NCI-H510A treated with DMSO at 0.1 percent for 48 hours (cell line): ENCODE measurements around the gene CCDC157.

ENCODE experiments used
- DNase-seq: peaks from one replicate; lab custom pipeline; 2025; lab: John Stamatoyannopoulos, UW

CCDC157 gene

DNA sequence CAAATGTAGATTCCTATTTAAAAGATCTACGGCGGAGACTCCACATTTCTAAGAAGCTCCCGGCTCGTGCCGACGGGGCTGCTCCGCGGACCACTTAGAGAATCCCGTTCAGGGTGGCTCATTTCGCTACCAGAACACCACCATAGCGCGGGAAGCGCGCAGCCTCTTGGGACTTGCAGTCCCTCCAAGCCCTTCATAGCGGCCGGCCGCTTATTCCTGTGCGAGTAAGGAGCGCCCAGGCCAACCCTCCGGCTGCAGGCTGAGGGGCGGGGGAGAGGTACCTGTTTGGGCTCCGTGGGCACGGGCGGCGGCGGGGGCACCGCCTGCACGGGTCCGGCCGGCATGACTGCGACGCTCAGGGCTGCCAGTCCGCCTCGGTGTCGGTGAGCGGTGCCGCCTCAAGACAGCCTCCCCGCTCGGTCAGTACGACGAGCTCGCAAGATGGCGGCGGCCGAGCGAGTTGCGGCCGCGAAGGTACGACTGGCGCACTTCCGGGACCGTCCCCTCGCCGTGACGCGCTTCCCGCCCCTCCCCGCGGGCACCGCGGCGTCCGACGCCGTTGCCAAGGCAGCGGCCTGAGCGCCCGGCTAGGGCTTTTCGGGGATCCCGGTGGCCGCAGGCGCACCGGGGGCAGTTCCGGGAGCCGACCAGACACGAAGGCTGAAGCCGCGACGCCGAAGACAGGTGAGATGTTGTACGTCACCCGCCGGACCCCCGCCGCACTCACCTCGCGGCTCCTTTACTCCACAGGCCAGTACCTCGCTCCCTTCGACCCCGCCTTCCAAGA is at the start of gene CCDC157, which contains the start of gene SF3A1:
Gene CCDC157 (plus strand): TSS at position 559 of the 787 bp plus-strand sequence. CDS start 8,994 bp downstream, outside the sequence.
Gene SF3A1 (minus strand): TSS at position 446 of the 787 bp plus-strand sequence. CDS start 102 bp downstream, at position 344.
- DNase-seq: peak; percentile 66

GRCh38 chr22:30307041-30307574 is 49.7 kb upstream of the CCDC157 start:
- no peak for DNase-seq

DNA sequence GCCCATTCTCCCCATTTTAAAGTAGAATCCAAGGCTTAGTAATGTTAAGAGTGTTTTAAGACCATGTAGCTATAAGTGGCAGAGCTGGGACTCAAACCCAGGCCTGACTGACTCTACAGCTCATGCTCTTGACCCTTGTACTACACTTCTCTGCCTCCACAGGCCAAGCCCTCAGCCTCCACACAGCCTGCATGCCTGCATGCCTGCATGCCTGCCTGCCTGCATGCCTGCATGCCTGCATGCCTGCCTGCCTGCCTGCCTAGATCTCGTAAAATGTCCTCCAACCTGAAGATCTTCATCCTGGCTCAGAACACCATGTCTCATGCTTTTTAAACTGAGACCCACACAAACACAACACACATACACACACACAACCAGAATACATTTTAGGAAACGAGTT is 48.7 kb upstream of the CCDC157 start:
- no peak for DNase-seq

DNA sequence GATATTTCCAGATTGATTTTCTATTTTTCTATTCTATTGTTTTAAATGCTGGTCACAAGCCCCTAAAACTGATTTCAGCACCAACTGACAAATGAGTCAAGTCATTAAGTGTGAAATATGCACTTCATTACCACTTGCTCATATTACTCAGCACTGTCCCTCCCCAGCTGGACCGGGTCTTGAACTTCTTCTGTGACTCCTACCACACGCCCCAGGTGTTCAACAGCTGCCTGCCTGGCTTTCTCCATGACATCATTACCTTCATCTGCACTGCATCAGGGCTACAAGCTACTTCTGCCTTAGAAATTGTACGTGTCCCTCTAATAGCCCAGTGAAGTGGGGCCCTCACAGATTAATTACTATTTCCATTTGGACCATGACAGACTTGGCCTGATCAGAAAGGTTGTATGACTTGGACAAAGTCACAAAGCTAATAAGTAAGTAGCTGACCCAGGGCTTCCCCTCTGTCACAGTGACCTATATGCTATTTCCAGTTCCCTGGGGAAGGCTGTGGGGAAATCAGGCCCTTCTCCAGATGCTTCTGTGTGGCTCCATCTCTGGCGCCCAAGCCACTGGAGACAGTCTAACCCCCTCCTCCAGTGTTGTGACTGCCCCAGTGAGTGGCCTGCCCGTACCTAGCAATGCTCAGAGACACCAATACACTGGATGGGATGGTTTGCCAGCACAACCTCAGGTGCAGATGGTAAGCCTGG is 48.1 kb upstream of the CCDC157 start:
- no peak for DNase-seq

DNA sequence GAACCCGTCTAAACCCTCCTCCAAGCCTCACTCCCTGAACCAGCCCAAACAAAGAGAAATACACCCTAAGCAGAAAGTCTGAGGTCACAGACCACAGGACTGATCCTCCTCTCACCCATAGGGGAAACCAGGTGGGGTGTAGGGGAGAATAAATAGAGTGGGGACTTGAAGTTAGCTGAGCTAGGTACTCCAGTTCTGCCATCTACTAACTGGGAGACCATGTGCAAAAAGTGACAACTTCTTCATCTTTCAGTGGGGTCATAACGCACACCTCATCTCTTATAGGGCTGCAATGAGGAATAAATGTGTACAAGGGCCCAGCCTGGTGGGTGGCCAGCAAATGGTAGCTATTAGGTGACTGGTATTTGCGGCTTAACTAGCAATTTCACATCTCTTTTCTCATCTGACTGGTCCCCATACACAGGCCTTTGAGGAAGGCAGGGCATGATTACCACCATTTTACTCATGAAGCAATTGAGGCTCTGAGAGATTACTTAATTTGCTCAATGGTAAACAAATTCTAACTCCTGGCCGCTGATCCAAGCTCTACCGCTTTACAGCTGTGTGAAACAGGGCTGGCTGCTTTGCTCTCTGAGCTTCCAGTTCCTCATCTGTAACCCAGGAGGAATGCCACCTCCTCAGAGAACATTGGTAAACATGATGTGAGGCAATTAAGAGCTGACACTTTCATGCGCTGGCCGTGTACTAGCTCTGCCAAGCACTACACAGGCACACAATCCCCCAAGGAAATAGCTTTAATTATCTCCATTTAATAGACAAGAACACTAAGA is 46.7 kb upstream of the CCDC157 start:
- peak; percentile 17 for DNase-seq

DNA sequence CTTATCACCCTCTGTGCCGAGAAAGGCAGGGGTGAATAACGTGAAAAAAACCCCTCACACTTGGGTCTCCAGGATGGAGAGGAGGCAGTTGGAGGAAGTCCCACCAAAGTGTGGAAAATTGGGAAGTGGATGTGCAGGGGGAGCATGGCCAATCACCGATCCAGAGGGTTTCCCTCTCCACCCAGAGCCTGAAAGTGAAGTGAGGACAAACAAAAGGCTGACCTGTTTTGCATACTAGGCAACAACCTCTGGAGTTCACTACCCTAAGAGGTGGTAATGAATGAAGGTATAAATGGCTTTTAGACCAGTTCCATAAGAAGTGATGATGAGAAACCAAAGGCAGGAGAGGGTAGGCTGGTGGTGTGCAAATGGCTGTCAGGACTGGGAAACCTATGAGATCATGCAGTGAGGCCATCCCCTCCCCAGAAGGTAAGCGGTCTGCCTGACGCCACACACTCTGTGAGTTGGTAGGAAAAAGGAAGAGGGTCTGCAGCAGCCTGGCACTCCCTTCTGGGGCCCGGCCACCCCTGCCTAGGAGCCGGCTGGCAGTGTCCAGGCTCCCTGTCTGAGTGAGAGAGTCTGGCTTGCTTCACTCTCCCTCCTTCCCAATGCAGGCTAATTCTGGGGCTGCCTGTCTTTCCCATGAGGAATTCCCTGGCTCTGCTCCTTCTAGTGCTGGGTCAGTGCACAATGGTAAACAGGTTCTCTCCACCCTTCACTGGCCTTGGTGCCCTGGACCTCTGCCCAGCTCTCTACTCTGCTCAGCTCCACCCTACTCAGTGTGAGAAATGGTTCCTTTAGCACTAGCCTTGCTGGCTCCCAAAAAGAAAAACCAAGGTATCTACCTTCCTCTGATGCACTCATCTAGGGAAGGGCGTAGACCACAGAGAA is 45.7 kb upstream of the CCDC157 start:
- DNase-seq: no peak

- no peak for DNase-seq
Observed at GRCh38 chr22:30312053-30312452, 44.8 kb upstream of the CCDC157 start.

DNA sequence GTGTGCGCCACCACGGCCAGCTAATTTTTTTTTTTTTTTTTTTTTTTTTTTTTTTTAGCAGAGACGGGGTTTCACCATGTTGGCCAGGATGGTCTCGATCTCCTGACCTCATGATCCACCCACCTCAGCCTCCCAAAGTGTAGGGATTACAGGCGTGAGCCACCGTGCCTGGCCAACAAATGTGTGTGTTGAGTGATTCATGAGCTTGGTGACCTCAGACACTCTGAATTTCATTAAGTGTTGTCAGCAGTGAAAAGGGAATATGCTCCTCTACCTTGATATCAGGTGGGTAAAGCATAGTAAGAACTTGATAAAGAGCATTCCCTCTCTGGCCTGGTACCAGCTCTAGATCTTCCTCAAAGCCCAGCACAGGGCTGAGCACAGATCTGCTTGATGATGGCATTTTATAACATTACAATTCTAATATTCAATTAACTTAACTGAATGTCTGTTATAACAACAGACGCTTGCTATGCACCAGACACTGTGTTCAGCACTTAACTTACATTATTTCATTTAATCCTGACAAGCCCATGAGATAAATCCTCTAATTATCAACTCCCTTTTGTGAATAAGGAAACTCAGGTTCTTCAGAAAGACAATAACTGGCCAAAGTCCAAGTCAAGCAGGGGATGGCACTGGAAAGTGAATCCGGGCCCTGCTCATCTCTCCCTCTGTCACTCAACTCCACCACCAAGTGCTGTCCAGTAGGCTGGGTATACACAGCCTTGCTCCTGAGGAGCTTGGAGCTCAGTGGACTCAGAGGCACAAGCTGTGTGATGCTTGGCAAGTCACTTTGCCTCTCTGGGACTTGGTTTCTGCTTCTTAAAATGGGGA is 43.1 kb upstream of the CCDC157 start:
- DNase-seq: no peak

GRCh38 chr22:30314915-30315314 is 41.9 kb upstream of the CCDC157 start:
- DNase-seq: no peak

DNA sequence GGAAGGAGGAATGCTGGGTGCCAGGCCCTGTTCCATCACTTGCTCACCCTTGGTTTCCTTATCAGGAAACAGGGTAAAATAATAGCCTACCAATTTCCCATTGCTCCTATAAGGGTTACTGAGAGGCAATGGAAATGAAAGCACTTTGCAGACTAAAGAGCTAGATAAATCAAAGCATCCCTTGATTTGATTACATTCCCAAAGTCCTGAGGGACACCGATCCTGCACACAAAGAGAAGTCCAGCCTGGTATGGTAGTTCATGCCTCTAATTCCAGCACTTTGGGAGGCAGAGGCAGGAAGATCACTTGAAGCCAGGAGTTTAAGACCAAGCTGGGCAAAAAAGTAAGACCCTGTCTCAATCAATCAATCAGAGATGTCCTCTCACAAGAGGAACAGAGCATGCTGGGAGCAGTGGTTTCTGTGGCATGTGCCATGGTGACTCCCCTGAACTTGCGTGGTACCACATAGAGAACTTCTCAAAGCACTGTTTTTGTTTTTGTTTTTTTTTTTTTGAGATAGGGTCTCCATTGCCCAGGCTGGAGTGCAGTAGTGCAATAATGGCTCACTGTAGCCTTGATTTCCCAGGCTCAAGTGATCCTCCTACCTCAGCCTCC is 40.7 kb upstream of the CCDC157 start:
- DNase-seq: no peak

DNA sequence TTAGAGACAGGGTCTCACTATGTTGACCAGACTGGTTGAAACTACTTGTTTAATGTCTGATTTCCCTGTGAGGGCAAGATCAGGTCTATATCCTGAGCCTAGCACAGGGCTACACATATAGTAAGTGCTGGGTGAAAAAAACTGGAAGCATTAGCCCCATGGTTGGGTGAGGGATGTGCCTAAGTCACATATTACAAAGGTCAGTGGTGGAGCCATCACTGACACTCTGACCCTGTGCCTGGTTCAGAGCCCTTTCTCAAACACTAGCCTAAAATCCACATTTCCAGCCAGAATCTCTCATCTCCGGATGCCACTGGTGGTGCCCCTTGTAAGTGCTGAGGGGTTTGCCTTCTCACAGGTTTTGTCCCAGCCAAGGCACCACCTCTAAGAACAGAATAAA is 39.0 kb upstream of the CCDC157 start:
- no peak for DNase-seq

DNA sequence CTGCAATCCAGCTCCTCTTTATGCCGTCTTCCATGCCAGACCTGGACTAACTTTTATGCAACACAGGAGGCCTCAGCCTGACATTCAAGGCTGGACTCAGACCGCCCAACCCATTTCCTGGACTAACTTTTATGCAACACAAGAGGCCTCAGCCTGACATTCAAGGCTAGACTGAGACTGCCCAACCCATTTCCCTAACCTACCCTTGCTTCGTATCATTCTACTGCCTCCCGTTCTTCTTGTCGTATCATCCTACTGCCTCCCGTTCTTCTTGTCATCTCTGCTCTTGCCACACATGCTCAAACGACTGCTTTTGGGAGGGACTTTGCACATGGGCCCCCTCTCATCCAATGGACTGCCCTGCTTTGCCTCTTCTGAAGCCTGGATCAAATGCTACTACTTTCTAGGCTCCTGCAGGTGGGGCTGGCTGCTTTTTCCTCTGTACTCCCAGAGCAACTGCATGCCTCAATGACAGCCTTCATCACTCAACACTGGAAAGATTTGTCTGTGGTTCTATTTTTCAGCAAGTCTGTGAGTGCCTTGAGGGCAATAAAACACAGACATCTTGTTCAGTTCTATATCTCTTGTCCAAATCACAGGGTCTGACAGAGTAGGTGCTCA is 37.9 kb upstream of the CCDC157 start:
- no peak for DNase-seq

GRCh38 chr22:30320021-30320556 is 36.7 kb upstream of the CCDC157 start:
- DNase-seq: no peak

DNA sequence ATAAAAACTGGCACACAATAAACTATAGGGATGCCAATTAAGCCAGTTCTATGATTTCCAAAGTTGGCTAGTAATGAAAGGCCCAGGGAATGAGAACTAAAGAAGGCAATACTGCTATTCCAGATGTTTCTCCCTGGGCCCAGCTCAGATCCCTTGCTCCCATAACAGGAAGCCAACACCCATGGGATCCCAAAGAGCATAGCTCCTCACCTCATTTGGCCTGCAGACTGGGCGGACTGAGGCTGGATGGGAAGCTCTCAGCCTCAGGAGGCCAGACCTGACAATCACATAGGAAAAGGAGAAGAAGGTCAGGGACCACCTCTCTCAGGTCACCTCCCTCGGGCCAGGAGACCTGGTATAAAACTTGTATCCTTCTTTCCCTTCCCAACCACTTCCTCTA is 35.3 kb upstream of the CCDC157 start:
- no peak for DNase-seq

DNA sequence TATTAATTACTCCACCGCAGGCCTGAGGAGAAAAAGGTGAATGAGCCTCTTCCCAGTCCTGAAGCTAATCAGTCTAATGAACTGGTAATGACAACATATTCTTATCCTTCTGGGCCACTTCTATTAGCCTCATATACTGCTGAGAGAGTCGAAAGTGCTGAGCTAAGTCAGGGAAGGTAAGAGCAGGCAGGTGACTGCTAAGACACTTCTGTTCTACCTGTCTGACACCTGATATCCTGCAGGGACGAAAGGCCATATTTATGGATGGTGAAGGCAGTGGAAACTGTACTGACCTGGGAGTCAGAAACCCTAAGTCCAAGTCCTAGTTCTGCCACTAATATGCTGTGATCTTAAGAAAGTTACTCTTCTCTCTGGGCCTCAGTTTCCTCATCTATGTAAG is 33.6 kb upstream of the CCDC157 start:
- peak; percentile 52 for DNase-seq

GRCh38 chr22:30324014-30324730 is 32.6 kb upstream of the CCDC157 start:
- no peak for DNase-seq

- no peak for DNase-seq
Observed at GRCh38 chr22:30325065-30325720, 31.6 kb upstream of the CCDC157 start.

GRCh38 chr22:30325724-30326254 is 31.0 kb upstream of the CCDC157 start:
- DNase-seq: no peak
